ENCODE measurements around the gene ZNF396. TPM values are rescaled to one million over a fixed set of nuclear protein-coding genes. Genes with fewer than 3 reads are reported as not detected.

Gene ZNF396
- total and polyA plus RNA-seq, 2 experiments from 2014 or later, result 0.31 to 0.36 TPM

DNA sequence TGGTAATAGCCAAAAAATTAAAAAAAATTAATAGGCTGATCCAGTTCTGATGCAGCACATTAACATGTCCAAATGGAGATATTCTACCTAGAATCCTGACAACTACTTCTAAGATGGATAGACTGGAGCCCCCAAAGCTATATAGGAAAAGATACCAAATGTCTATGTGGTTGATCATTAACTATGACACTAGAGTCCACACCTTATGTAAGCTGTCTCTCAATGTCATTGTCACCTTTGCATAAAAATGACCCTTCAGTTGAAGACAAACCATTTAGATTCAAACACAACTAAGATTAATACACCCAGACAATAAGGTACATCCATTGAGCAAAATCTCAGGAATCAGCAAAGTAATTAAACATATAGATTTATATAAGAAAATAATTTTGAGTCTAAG is 14.6 kb downstream of the ZNF396 start:
- Mint-ChIP-seq H3K4me3 (no peak overlapping the region), H3K36me3 (ENCODE audit: low read depth) (peaks cover 12% of the 10 kb centered on the region), H3K9me3 (peaks cover 26% of the 10 kb centered on the region), H3K27me3 (ENCODE audit: insufficient read depth, low read depth, poor library complexity) (no peaks in the 10 kb centered on the region), H3K27ac (no peak overlapping the region), H3K4me1 (no peaks in the 10 kb centered on the region)
- Histone ChIP-seq H4K20me1 (replicated peaks; ENCODE audit: insufficient read depth) (no peaks in the 10 kb centered on the region), H3K27ac (ENCODE audit: low read depth) (no peak overlapping the region), H3K79me2 (replicated peaks; ENCODE audit: insufficient read depth) (no peaks in the 10 kb centered on the region), H2AFZ (no peak overlapping the region), H3K4me3 (no peak overlapping the region), H3K36me3 (ENCODE audit: insufficient read depth) (no peaks in the 10 kb centered on the region), H3K9me2 (ENCODE audit: insufficient read depth) (no peaks in the 10 kb centered on the region), H3F3A (replicated peaks; ENCODE audit: low read depth) (no peaks in the 10 kb centered on the region), H3K27me3 (ENCODE audit: insufficient read depth) (no peaks in the 10 kb centered on the region), H3K4me2 (no peak overlapping the region), H3K4me1 (ENCODE audit: insufficient read depth) (no peaks in the 10 kb centered on the region)
- no peak for TF ChIP-seq EZH2 (IDR thresholded peaks at IDR 0.05; ENCODE audit: low read depth, unreplicated experiment)
- TF ChIP-seq, protein P1, sequence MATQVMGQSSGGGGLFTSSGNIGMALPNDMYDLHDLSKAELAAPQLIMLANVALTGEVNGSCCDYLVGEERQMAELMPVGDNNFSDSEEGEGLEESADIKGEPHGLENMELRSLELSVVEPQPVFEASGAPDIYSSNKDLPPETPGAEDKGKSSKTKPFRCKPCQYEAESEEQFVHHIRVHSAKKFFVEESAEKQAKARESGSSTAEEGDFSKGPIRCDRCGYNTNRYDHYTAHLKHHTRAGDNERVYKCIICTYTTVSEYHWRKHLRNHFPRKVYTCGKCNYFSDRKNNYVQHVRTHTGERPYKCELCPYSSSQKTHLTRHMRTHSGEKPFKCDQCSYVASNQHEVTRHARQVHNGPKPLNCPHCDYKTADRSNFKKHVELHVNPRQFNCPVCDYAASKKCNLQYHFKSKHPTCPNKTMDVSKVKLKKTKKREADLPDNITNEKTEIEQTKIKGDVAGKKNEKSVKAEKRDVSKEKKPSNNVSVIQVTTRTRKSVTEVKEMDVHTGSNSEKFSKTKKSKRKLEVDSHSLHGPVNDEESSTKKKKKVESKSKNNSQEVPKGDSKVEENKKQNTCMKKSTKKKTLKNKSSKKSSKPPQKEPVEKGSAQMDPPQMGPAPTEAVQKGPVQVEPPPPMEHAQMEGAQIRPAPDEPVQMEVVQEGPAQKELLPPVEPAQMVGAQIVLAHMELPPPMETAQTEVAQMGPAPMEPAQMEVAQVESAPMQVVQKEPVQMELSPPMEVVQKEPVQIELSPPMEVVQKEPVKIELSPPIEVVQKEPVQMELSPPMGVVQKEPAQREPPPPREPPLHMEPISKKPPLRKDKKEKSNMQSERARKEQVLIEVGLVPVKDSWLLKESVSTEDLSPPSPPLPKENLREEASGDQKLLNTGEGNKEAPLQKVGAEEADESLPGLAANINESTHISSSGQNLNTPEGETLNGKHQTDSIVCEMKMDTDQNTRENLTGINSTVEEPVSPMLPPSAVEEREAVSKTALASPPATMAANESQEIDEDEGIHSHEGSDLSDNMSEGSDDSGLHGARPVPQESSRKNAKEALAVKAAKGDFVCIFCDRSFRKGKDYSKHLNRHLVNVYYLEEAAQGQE (IDR thresholded peaks at IDR 0.05; ENCODE audit: unreplicated experiment), result no peak
- TF ChIP-seq EZH2phosphoT487 (IDR thresholded peaks at IDR 0.05; ENCODE audit: unreplicated experiment), result no peak
- TF ChIP-seq, protein P2, sequence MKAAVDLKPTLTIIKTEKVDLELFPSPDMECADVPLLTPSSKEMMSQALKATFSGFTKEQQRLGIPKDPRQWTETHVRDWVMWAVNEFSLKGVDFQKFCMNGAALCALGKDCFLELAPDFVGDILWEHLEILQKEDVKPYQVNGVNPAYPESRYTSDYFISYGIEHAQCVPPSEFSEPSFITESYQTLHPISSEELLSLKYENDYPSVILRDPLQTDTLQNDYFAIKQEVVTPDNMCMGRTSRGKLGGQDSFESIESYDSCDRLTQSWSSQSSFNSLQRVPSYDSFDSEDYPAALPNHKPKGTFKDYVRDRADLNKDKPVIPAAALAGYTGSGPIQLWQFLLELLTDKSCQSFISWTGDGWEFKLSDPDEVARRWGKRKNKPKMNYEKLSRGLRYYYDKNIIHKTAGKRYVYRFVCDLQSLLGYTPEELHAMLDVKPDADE (IDR thresholded peaks at IDR 0.05), result no peak
- no peak for TF ChIP-seq NANOG (IDR thresholded peaks at IDR 0.05; ENCODE audit: borderline replicate concordance)
- TF ChIP-seq STAT1 (IDR thresholded peaks at IDR 0.05; ENCODE audit: unreplicated experiment), result no peak
- TF ChIP-seq JUNB (IDR thresholded peaks at IDR 0.05; ENCODE audit: unreplicated experiment), result no peak
- TF ChIP-seq POLR2AphosphoS5 (IDR thresholded peaks at IDR 0.05; ENCODE audit: low read depth), result no peak
- no peak for TF ChIP-seq ZNF331 (CRISPR knock-in tag; IDR thresholded peaks at IDR 0.05; ENCODE audit: low read depth)
- TF ChIP-seq, protein P3, sequence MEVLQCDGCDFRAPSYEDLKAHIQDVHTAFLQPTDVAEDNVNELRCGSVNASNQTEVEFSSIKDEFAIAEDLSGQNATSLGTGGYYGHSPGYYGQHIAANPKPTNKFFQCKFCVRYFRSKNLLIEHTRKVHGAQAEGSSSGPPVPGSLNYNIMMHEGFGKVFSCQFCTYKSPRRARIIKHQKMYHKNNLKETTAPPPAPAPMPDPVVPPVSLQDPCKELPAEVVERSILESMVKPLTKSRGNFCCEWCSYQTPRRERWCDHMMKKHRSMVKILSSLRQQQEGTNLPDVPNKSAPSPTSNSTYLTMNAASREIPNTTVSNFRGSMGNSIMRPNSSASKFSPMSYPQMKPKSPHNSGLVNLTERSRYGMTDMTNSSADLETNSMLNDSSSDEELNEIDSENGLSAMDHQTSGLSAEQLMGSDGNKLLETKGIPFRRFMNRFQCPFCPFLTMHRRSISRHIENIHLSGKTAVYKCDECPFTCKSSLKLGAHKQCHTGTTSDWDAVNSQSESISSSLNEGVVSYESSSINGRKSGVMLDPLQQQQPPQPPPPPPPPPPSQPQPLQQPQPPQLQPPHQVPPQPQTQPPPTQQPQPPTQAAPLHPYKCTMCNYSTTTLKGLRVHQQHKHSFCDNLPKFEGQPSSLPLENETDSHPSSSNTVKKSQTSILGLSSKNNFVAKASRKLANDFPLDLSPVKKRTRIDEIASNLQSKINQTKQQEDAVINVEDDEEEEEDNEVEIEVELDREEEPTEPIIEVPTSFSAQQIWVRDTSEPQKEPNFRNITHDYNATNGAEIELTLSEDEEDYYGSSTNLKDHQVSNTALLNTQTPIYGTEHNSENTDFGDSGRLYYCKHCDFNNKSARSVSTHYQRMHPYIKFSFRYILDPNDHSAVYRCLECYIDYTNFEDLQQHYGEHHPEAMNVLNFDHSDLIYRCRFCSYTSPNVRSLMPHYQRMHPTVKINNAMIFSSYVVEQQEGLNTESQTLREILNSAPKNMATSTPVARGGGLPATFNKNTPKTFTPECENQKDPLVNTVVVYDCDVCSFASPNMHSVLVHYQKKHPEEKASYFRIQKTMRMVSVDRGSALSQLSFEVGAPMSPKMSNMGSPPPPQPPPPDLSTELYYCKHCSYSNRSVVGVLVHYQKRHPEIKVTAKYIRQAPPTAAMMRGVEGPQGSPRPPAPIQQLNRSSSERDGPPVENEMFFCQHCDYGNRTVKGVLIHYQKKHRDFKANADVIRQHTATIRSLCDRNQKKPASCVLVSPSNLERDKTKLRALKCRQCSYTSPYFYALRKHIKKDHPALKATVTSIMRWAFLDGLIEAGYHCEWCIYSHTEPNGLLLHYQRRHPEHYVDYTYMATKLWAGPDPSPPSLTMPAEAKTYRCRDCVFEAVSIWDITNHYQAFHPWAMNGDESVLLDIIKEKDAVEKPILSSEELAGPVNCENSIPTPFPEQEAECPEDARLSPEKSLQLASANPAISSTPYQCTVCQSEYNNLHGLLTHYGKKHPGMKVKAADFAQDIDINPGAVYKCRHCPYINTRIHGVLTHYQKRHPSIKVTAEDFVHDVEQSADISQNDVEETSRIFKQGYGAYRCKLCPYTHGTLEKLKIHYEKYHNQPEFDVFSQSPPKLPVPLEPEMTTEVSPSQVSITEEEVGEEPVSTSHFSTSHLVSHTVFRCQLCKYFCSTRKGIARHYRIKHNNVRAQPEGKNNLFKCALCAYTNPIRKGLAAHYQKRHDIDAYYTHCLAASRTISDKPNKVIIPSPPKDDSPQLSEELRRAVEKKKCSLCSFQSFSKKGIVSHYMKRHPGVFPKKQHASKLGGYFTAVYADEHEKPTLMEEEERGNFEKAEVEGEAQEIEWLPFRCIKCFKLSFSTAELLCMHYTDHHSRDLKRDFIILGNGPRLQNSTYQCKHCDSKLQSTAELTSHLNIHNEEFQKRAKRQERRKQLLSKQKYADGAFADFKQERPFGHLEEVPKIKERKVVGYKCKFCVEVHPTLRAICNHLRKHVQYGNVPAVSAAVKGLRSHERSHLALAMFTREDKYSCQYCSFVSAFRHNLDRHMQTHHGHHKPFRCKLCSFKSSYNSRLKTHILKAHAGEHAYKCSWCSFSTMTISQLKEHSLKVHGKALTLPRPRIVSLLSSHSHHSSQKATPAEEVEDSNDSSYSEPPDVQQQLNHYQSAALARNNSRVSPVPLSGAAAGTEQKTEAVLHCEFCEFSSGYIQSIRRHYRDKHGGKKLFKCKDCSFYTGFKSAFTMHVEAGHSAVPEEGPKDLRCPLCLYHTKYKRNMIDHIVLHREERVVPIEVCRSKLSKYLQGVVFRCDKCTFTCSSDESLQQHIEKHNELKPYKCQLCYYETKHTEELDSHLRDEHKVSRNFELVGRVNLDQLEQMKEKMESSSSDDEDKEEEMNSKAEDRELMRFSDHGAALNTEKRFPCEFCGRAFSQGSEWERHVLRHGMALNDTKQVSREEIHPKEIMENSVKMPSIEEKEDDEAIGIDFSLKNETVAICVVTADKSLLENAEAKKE (CRISPR knock-in tag; IDR thresholded peaks at IDR 0.05), result no peak
- no peak for TF ChIP-seq CREB1 (CRISPR knock-in tag; IDR thresholded peaks at IDR 0.05; ENCODE audit: low read depth)
- no peak for TF ChIP-seq ZNF114 (CRISPR knock-in tag; IDR thresholded peaks at IDR 0.05)
- TF ChIP-seq, protein P4, sequence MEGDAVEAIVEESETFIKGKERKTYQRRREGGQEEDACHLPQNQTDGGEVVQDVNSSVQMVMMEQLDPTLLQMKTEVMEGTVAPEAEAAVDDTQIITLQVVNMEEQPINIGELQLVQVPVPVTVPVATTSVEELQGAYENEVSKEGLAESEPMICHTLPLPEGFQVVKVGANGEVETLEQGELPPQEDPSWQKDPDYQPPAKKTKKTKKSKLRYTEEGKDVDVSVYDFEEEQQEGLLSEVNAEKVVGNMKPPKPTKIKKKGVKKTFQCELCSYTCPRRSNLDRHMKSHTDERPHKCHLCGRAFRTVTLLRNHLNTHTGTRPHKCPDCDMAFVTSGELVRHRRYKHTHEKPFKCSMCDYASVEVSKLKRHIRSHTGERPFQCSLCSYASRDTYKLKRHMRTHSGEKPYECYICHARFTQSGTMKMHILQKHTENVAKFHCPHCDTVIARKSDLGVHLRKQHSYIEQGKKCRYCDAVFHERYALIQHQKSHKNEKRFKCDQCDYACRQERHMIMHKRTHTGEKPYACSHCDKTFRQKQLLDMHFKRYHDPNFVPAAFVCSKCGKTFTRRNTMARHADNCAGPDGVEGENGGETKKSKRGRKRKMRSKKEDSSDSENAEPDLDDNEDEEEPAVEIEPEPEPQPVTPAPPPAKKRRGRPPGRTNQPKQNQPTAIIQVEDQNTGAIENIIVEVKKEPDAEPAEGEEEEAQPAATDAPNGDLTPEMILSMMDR (conservative IDR thresholded peaks at IDR 0.05; ENCODE audit: low read depth in 2 of 2), result no peak
- no peak for ATAC-seq
- no peak for DNase-seq (ENCODE audit: low spot score)

Measured in GM23338 (cell line).